Transverse colon (tissue), 4 donors: ENCODE results near the gene ASCL5. TPM values are rescaled to one million over a fixed set of nuclear protein-coding genes. Genes with fewer than 3 reads are reported as not detected.

Experiments
- DNase-seq: peaks from one replicate; pipeline ENCODE4 v3.0.0-alpha.2; 2019
- H3K27ac ChIP-seq, 4 donors: fragments of 200-600 bp; sonication (generic); 2 replicates each; pipeline ENCODE4 v1.5.1; 2016 to 2018; ENCODE audit warnings: inconsistent platforms in 4 of 4
- H3K27me3 ChIP-seq: fragments of 200-600 bp; sonication (generic); 2 replicates; pipeline ENCODE4 v1.5.1; 2017; ENCODE audit warnings: inconsistent platforms
- H3K36me3 ChIP-seq, 4 donors: fragments of 200-600 bp; sonication (generic); 2 replicates each; pipeline ENCODE4 v1.5.1; 2017 to 2019; ENCODE audit warnings: inconsistent platforms in 4 of 4
- H3K4me1 ChIP-seq, 4 donors: fragments of 200-600 bp; sonication (generic); 2 replicates each; pipeline ENCODE4 v1.5.1; 2017 to 2020; ENCODE audit warnings: inconsistent platforms in 4 of 4
- H3K4me3 ChIP-seq, 4 donors: fragments of 200-600 bp; sonication (generic); 1 replicate in 1 of 4; 2 replicates in 3 of 4; pipeline versions ENCODE4 v1.5.1 to v1.6.1; 2017 to 2019; ENCODE audit warnings: inconsistent platforms in 4 of 4
- H3K9me3 ChIP-seq, 2 donors: fragments of 200-600 bp; sonication (generic); 2 replicates each; pipeline ENCODE4 v1.5.1; 2017 to 2019; ENCODE audit warnings: inconsistent platforms in 2 of 2
- EP300 ChIP-seq: sonication (generic); formaldehyde crosslinking; IDR thresholded peaks from one replicate; pipeline ENCODE4 v1.6.1; 2017; ENCODE audit warnings: antibody characterized with exemption, low read depth
- POLR2A ChIP-seq: fragments of 450-650 bp; IDR thresholded peaks from one replicate; pipeline ENCODE4 v1.6.1; 2016; ENCODE audit warnings: antibody characterized with exemption, mild to moderate bottlenecking, moderate library complexity
- POLR2AphosphoS5 ChIP-seq, 3 donors: sonication (generic); formaldehyde crosslinking; IDR thresholded peaks; one replicate each; pipeline ENCODE4 v1.6.1; 2016; ENCODE audit warnings: antibody characterized with exemption in 3 of 3
- WGBS, 2 donors: methylation state at CpG; one replicate each; pipeline ENCODE4 v1.1.5; 2018; ENCODE audit warnings: low coverage in 1 of 2; 5-methylcytosine and 5-hydroxymethylcytosine counted together
- in situ Hi-C, 4 donors: fragments of 200-750 bp; cut with MboI; loops; one replicate each; pipeline versions ENCODE4 v1.15.0 to v1.15.1; 2017; ENCODE audit warnings: low sequenced_read_pairs in 3 of 4, low pct_ligation_motif_present in 1 of 4, low pct_unique_long_range_greater_than_20kb in 1 of 4
- intact Hi-C: fragments of 100-400 bp; cut with DNase I; formaldehyde crosslinking; loops from one replicate; pipeline ENCODE4 v1.15.1; 2023; ENCODE audit warnings: low total_unique reads
- total RNA-seq, 4 donors: library from RNA; depleted of rRNA; stranded (reverse); fragments of >200 nt; gene quantifications; one replicate each; pipeline ENCODE4 v1.1.0, GENCODE V29; 2016
- TF ChIP-seq, protein P1 (sequence below), 5 experiments: fragments of 200-600 bp in 3 of 5; fragments of 450-650 bp in 2 of 5; sonication (generic) in 3 of 5; IDR thresholded peaks; 1 replicate in 2 of 5; 2 replicates in 3 of 5; pipeline ENCODE4 v1.5.1; 2016 to 2017; ENCODE audit warnings: antibody characterized with exemption in 5 of 5, inconsistent platforms in 3 of 5, mild to moderate bottlenecking in 2 of 5, moderate library complexity in 1 of 5

ASCL5 gene
- not detected for total RNA-seq

DNA sequence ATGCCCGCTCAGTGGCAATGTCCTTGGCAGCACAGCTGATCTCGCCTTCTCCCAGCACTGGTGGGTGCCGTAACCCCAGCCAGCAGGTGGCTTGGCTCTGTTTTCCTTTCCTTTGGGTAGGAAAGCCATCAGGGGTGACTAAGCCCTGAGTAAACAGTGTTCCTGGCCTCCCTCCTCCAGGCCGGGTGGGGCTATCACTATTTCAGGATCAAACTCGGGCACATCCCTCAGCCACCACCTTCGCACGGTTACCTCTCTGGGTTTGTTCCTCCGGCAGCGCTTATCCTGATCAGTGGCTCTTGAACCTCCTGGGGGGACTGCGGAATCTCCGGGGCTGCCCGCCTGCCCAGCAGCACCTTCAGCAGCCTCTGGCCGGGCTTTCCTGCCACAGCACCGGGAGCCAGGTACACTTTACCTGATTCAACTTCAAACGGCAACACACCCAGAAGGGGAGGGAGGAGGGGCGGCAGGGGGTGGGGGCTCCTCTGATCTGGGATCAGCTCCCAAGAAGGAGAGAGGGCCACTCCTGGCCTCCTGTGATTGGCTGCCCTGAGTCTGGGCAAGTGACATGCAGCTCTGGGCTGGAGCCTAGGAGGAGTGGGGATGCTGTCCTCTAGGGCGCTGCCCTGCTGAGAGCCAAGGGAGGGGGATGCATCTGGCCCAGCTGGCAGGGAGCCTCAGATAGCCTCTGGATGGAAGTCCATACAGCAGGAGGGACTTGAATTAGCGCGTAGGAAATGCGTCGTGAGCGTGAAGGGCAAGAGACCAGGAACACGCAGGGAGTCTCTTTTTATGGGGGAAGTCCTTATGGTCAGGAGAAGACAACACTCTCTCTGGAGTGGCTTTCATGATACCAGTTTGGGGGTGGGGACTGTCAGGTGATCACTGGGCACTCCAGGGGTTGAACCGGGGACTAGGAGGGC lies at the start of gene ASCL5:
TSS of gene ASCL5 (minus strand) at position 353 of the 923 bp plus-strand sequence. CDS start 11,812 bp downstream, outside the sequence.
- no peaks in the 10 kb centered on the region for H3K9me3 ChIP-seq
- TF ChIP-seq, protein P1, sequence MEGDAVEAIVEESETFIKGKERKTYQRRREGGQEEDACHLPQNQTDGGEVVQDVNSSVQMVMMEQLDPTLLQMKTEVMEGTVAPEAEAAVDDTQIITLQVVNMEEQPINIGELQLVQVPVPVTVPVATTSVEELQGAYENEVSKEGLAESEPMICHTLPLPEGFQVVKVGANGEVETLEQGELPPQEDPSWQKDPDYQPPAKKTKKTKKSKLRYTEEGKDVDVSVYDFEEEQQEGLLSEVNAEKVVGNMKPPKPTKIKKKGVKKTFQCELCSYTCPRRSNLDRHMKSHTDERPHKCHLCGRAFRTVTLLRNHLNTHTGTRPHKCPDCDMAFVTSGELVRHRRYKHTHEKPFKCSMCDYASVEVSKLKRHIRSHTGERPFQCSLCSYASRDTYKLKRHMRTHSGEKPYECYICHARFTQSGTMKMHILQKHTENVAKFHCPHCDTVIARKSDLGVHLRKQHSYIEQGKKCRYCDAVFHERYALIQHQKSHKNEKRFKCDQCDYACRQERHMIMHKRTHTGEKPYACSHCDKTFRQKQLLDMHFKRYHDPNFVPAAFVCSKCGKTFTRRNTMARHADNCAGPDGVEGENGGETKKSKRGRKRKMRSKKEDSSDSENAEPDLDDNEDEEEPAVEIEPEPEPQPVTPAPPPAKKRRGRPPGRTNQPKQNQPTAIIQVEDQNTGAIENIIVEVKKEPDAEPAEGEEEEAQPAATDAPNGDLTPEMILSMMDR (IDR thresholded peaks at IDR 0.05), result peak in 1 of 5 experiments; percentile 17
- TF ChIP-seq POLR2A (no peak), EP300 (no peak)
- H3K4me3 ChIP-seq, result no peak within 1 kb of the TSS
- peaks cover 8% of the 10 kb centered on the region for H3K27me3 ChIP-seq
- WGBS, 2 donors, result 46% methylated on average over 23 of the region's 24 CpGs; no CpG with 5 or more reads in 1 of the 2 donors
- H3K36me3 ChIP-seq, result no peaks in the 10 kb centered on the region
- in situ Hi-C loops (no loop called here), intact Hi-C loops (no loop called here)
- H3K4me1 ChIP-seq, result peaks cover 0 to 2% (median 0%) of the 10 kb centered on the region in 4 donors
- peak; percentile 56 for DNase-seq
- H3K27ac ChIP-seq, result no peak within 1 kb of the TSS

DNA sequence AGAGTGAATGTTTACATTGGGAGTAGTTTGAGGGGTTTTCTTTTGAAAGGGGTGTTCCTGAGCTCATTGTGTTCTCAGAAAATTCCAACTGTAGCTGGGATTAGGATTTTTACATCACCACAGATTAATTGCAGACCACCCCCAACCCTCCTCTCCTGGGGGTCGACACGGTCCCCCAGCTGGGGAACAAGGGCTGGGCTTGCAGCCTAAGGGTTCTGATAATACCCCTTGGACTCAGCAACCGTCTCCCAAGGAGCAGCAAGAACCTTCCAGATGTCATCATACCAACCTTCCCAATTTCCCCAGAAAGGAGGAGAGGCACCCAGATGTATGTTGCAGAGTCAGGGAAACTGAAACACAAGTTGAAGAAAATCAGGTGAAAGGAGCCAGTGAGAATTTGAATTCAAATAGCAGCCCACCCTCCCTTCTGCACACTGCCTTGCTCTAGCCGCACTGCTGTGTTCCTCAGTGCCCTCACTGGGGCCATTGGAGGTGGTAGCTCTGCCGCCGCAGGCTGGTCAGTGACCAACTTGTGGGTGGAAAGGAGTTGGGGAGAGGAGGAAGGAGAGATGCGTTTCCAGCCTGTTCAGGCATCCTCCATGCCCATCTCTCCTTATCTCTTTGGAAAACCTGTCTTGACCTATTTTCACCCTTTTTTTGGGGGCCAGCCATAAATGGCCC lies 49.0 kb upstream of the ASCL5 start:
- DNase-seq, result no peak
- Histone ChIP-seq H3K4me3 (no peak overlapping the region), H3K9me3 (no peaks in the 10 kb centered on the region), H3K27me3 (no peaks in the 10 kb centered on the region), H3K36me3 (no peaks in the 10 kb centered on the region), H3K27ac (no peak overlapping the region), H3K4me1 (peaks cover 0 to 5% (median 4%) of the 10 kb centered on the region in 4 donors)
- 85% methylated on average over 4 to 7 of the region's 7 CpGs for WGBS, 2 donors
- in situ Hi-C loops, result no loop called here
- TF ChIP-seq, protein P1 (IDR thresholded peaks at IDR 0.05), result no peak
- TF ChIP-seq EP300 (no peak), POLR2A (no peak), POLR2AphosphoS5 (IDR thresholded peaks at IDR 0.05) (no peak)
- intact Hi-C loops, result loop anchor here (1.0 kb wide), 1 partner anchor 38 kb away; no protein-coding TSS in a partner anchor

- Histone ChIP-seq H3K9me3 (no peaks in the 10 kb centered on the region), H3K27ac (no peak overlapping the region), H3K36me3 (no peaks in the 10 kb centered on the region), H3K27me3 (no peaks in the 10 kb centered on the region), H3K4me3 (no peak overlapping the region), H3K4me1 (peaks cover 0 to 10% (median 6%) of the 10 kb centered on the region in 4 donors)
- intact Hi-C loops (no loop called here), in situ Hi-C loops (no loop called here)
- DNase-seq, result no peak
- 14 to 52% methylated on average over 1 of the region's 1 CpG for WGBS, 2 donors
- TF ChIP-seq POLR2AphosphoS5 (IDR thresholded peaks at IDR 0.05), result no peak
- TF ChIP-seq, protein P1 (IDR thresholded peaks at IDR 0.05), result no peak
- TF ChIP-seq POLR2A, result no peak
- TF ChIP-seq EP300, result no peak
These were observed 46.8 kb upstream of the ASCL5 start for GRCh38 chr1:201173736-201174135.

DNA sequence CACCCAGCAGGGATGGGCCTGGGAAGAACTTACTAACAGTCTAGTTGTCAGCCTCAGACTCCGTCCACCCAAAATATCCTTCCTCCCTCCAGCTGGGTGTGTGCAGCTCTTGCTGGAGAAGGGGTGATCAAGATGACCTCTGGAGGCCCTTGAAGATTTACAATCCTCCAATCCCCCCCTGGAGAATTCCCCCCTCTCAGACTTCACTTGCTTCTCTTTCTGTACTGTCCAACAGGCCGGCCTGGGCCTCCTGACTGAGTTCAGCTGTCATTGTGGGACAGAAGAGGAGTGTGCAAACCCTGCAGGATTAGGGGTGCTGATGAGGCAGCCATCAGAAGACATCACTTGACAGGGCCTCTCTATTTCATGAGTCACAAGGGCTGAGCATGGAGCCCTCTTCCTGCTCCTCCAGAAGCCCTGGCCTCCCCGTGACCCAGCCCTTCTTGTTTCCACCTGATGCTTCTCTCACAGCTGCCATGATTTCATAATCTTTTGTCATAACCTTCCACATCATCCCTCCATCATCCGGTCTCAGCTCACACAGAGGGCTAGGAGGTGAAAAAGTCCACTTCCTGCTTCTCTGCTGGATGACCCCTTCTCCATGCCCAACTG lies 46.1 kb upstream of the ASCL5 start:
- Histone ChIP-seq H3K27me3 (no peaks in the 10 kb centered on the region), H3K4me3 (no peak overlapping the region), H3K4me1 (peaks cover 0 to 10% (median 6%) of the 10 kb centered on the region in 4 donors), H3K36me3 (no peaks in the 10 kb centered on the region), H3K9me3 (no peaks in the 10 kb centered on the region), H3K27ac (no peak overlapping the region)
- TF ChIP-seq EP300, result no peak
- TF ChIP-seq, protein P1 (IDR thresholded peaks at IDR 0.05), result no peak
- no peak for TF ChIP-seq POLR2A
- TF ChIP-seq POLR2AphosphoS5 (IDR thresholded peaks at IDR 0.05), result no peak
- WGBS, 2 donors, result 86 to 93% methylated on average over 2 to 4 of the region's 4 CpGs
- DNase-seq, result no peak
- in situ Hi-C loops, result no loop called here
- intact Hi-C loops, result no loop called here
